Measurements from ENCODE around the gene MYADML2.

GRCh38 chr17:81905993-81906392, 41.0 kb downstream of the MYADML2 start:
- TF ChIP-seq CTCF (IDR thresholded peaks at IDR 0.05; ENCODE audit: low read depth, low read length) (no peak), EZH2phosphoT487 (IDR thresholded peaks at IDR 0.05; ENCODE audit: low read depth) (no peak)
